HCT116 (cell line): ENCODE measurements around the gene RAB32. TPM values are rescaled to one million over a fixed set of nuclear protein-coding genes. Genes with fewer than 3 reads are reported as not detected.

Source experiments
- ATAC-seq: fragments of 200-7000 bp; cut with Tn5 transposase; 2 replicates; pipeline ENCODE4 v1.9.1; 2020; ENCODE audit warnings: mild to moderate bottlenecking, moderate library complexity
- BruUV-seq: library from RNA; stranded (reverse); fragments of 400-500 nt; replicated peaks from 2 replicates; lab custom pipeline; 2021; lab: Mats Ljungman, UMichigan
- CTCF ChIA-PET: fragments of 300-600 bp; sonication (Branson Sonifier 250); formaldehyde crosslinking; loops from one replicate; lab custom pipeline; 2021; ENCODE audit warnings: antibody characterized with exemption; lab: Charles Lee
- POLR2A ChIA-PET: fragments of 300-600, 350-600 bp; sonication (Branson Sonifier 250); formaldehyde crosslinking; loops from one replicate; lab custom pipeline; 2021; ENCODE audit warnings: antibody characterized with exemption; lab: Charles Lee
- RAD21 ChIA-PET, 2 experiments: fragments of 300-600 bp; sonication (Branson Sonifier 250); formaldehyde crosslinking; loops; one replicate each; lab custom pipeline; 2023; ENCODE audit warnings: low total read pairs in 2 of 2; ENCODE audit not compliant: uncharacterized antibody in 2 of 2, unreplicated experiment in 2 of 2, low non-redundant PET in 1 of 2; lab: Charles Lee
- DNase-seq: peaks from one replicate; pipeline ENCODE4 v3.0.0-alpha.2; 2010; ENCODE audit warnings: low read depth, low spot score
- H2AFZ ChIP-seq: fragments of 200-600 bp; shearing (Covaris generic), sonication (generic); 2 replicates; pipeline ENCODE4 v1.6.1; 2017; ENCODE audit warnings: low read depth, mixed run types, mixed read lengths, antibody characterized with exemption, low read length; ENCODE audit not compliant: poor library complexity, severe bottlenecking
- H3K27ac ChIP-seq: 2 replicates; pipeline ENCODE4 v1.5.1; 2012; ENCODE audit warnings: low read depth, low read length
- H3K27me3 ChIP-seq: fragments of 200-600 bp; sonication (generic); 2 replicates; pipeline ENCODE4 v1.6.1; 2016; ENCODE audit warnings: mixed run types, low read length, mixed read lengths; ENCODE audit not compliant: insufficient read depth
- H3K36me3 ChIP-seq, 2 experiments: fragments of 200-500 bp in 1 of 2; fragments of 200-600 bp in 1 of 2; sonication (Bioruptor generic) in 1 of 2; sonication (generic) in 1 of 2; 2 replicates each; pipeline versions ENCODE4 v1.5.1 to v1.6.1; 2014 to 2016; ENCODE audit warnings: low read length in 2 of 2, inconsistent platforms in 1 of 2, mixed read lengths in 1 of 2, mixed run types in 1 of 2; ENCODE audit not compliant: insufficient read depth in 2 of 2, control insufficient read depth in 1 of 2
- H3K4me1 ChIP-seq, 2 experiments: fragments of 200-600 bp in 1 of 2; sonication (generic) in 1 of 2; 2 replicates each; pipeline versions ENCODE4 v1.5.1 to v1.6.1; 2012 to 2017; ENCODE audit warnings: low read length in 2 of 2, inconsistent platforms in 1 of 2, mild to moderate bottlenecking in 1 of 2, mixed read lengths in 1 of 2, mixed run types in 1 of 2, moderate library complexity in 1 of 2; ENCODE audit not compliant: insufficient read depth in 2 of 2, control insufficient read depth in 1 of 2
- H3K4me2 ChIP-seq: fragments of 200-600 bp; sonication (generic); 2 replicates; pipeline ENCODE4 v1.6.1; 2017; ENCODE audit warnings: mixed run types, low read length, mixed read lengths
- H3K4me3 ChIP-seq, 2 experiments: fragments of 200-600 bp in 1 of 2; sonication (generic) in 1 of 2; replicated peaks in 1 of 2; 2 replicates each; pipeline ENCODE4 v1.5.1; 2011 to 2016; ENCODE audit warnings: low read length in 2 of 2, control low read depth in 1 of 2, low read depth in 1 of 2, mild to moderate bottlenecking in 1 of 2, mixed read lengths in 1 of 2, mixed run types in 1 of 2
- H3K79me2 ChIP-seq: fragments of 200-600 bp; sonication (generic); 2 replicates; pipeline ENCODE4 v1.6.1; 2017; ENCODE audit warnings: mild to moderate bottlenecking, mixed run types, low read length, moderate library complexity, mixed read lengths; ENCODE audit not compliant: insufficient read depth
- H3K9ac ChIP-seq: fragments of 200-600 bp; sonication (generic); 2 replicates; pipeline ENCODE4 v1.6.1; 2016; ENCODE audit warnings: low read length, mixed read lengths
- H3K9me2 ChIP-seq: fragments of 200-600 bp; sonication (generic), shearing (Covaris generic); 2 replicates; pipeline ENCODE4 v1.6.1; 2017; ENCODE audit warnings: mixed run types, mild to moderate bottlenecking, moderate library complexity; ENCODE audit not compliant: insufficient read depth
- H3K9me3 ChIP-seq, 2 experiments: fragments of 200-500 bp in 1 of 2; fragments of 200-600 bp in 1 of 2; sonication (Bioruptor generic) in 1 of 2; sonication (generic) in 1 of 2; 2 replicates each; pipeline ENCODE4 v1.6.1; 2014 to 2017; ENCODE audit warnings: low read length in 2 of 2, mixed read lengths in 2 of 2, inconsistent platforms in 1 of 2, low read depth in 1 of 2, mild to moderate bottlenecking in 1 of 2, mixed run types in 1 of 2, moderate library complexity in 1 of 2; ENCODE audit not compliant: control insufficient read depth in 1 of 2, insufficient read depth in 1 of 2
- H4K20me1 ChIP-seq: fragments of 200-600 bp; sonication (generic), shearing (Covaris generic); 2 replicates; pipeline ENCODE4 v1.6.1; 2017; ENCODE audit warnings: mixed run types, mild to moderate bottlenecking, moderate library complexity; ENCODE audit not compliant: insufficient read depth
- ATF3 ChIP-seq: IDR thresholded peaks from 2 replicates; pipeline ENCODE4 v1.6.1; 2012
- CBX3 ChIP-seq: IDR thresholded peaks from 2 replicates; pipeline ENCODE4 v1.6.1; 2012; ENCODE audit warnings: low read depth
- CTCF ChIP-seq, 3 experiments: fragments of 200-600 bp in 1 of 3; sonication (generic) in 1 of 3; IDR thresholded peaks in 2 of 3; conservative IDR thresholded peaks in 1 of 3; 2 replicates each; pipeline ENCODE4 v1.5.1; 2012 to 2017; ENCODE audit warnings: low read depth in 2 of 3, low read length in 2 of 3, antibody characterized with exemption in 1 of 3, borderline replicate concordance in 1 of 3, control low read depth in 1 of 3, mild to moderate bottlenecking in 1 of 3, mixed read lengths in 1 of 3, mixed run types in 1 of 3, moderate library complexity in 1 of 3; ENCODE audit not compliant: insufficient read depth in 1 of 3
- ELF1 ChIP-seq: IDR thresholded peaks from 2 replicates; pipeline ENCODE4 v1.6.1; 2012; ENCODE audit warnings: low read depth, borderline replicate concordance
- EZH2 ChIP-seq: fragments of 200-600 bp; sonication (generic); IDR thresholded peaks from 2 replicates; pipeline ENCODE4 v1.6.1; 2017; ENCODE audit warnings: antibody characterized with exemption, mixed run types
- FOSL1 ChIP-seq: IDR thresholded peaks from 2 replicates; pipeline ENCODE4 v1.6.1; 2012; ENCODE audit warnings: low read depth
- JUND ChIP-seq: IDR thresholded peaks from 2 replicates; pipeline ENCODE4 v1.6.1; 2012
- MAX ChIP-seq: IDR thresholded peaks from 2 replicates; pipeline ENCODE4 v1.6.1; 2012
- POLR2A ChIP-seq: IDR thresholded peaks from 2 replicates; pipeline ENCODE4 v1.7.0; 2011; ENCODE audit warnings: borderline replicate concordance; ENCODE audit not compliant: insufficient read depth, insufficient read length; ENCODE audit errors: extremely low read depth
- POLR2AphosphoS5 ChIP-seq: IDR thresholded peaks from 2 replicates; pipeline ENCODE4 v1.6.1; 2011; ENCODE audit warnings: mild to moderate bottlenecking, low read depth, low read length, moderate library complexity
- RAD21 ChIP-seq: IDR thresholded peaks from 2 replicates; pipeline ENCODE4 v1.6.1; 2012; ENCODE audit warnings: low read depth, mild to moderate bottlenecking
- REST ChIP-seq: IDR thresholded peaks from 2 replicates; pipeline ENCODE4 v1.6.1; 2012; ENCODE audit warnings: low read depth
- SIN3A ChIP-seq: IDR thresholded peaks from 2 replicates; pipeline ENCODE4 v1.6.1; 2012; ENCODE audit warnings: low read depth
- SP1 ChIP-seq: IDR thresholded peaks from 2 replicates; pipeline ENCODE4 v1.6.1; 2012; ENCODE audit warnings: low read depth
- SRF ChIP-seq: IDR thresholded peaks from 2 replicates; pipeline ENCODE4 v1.6.1; 2012; ENCODE audit warnings: low read depth
- TCF7L2 ChIP-seq: IDR thresholded peaks from 2 replicates; pipeline ENCODE4 v1.7.0; 2011; ENCODE audit warnings: borderline replicate concordance, inconsistent platforms; ENCODE audit not compliant: insufficient read depth, insufficient read length; ENCODE audit errors: extremely low read depth
- YY1 ChIP-seq: IDR thresholded peaks from 2 replicates; pipeline ENCODE4 v1.6.1; 2011; ENCODE audit warnings: low read length, low read depth, moderate library complexity, mild to moderate bottlenecking; ENCODE audit not compliant: insufficient replicate concordance; ENCODE audit errors: extremely low read depth
- ZBTB33 ChIP-seq: IDR thresholded peaks from 2 replicates; pipeline ENCODE4 v1.6.1; 2011; ENCODE audit warnings: mild to moderate bottlenecking, low read length, moderate library complexity; ENCODE audit not compliant: insufficient replicate concordance; ENCODE audit errors: extremely low read depth
- ZFX ChIP-seq: fragments of 450-650 bp; IDR thresholded peaks from 2 replicates; pipeline ENCODE4 v1.6.1; 2017
- ZNF274 ChIP-seq: fragments of 200-500 bp; sonication (Bioruptor generic); IDR thresholded peaks from 2 replicates; pipeline ENCODE4 v1.6.1; 2014; ENCODE audit warnings: mild to moderate bottlenecking, low read depth, low read length, inconsistent platforms
- intact Hi-C: fragments of 100-400 bp; cut with micrococcal nuclease; formaldehyde crosslinking; loops from 2 replicates; pipeline ENCODE4 v1.10.0; 2022
- total RNA-seq: library from RNA; stranded (reverse); gene quantifications from one replicate; pipeline ENCODE4 v1.2.1, GENCODE V29; 2021; ENCODE audit not compliant: unreplicated experiment

The RAB32 gene
- total RNA-seq, 1 experiment from 2014 or later = not detected

- DNase-seq (no peak), ATAC-seq (no peak)
- no TSS peak for BruUV-seq
- H3K4me2 ChIP-seq = no peak overlapping the region
- no peaks in the 10 kb centered on the region for H3K36me3 ChIP-seq
- H3K4me1 ChIP-seq = no peaks in the 10 kb centered on the region
- H3K9me2 ChIP-seq = no peaks in the 10 kb centered on the region
- intact Hi-C loops = no loop called here
- no peak overlapping the region for H2AFZ ChIP-seq
- H3K27ac ChIP-seq = no peak overlapping the region
- no peak overlapping the region for H3K4me3 ChIP-seq
- H3K79me2 ChIP-seq = no peaks in the 10 kb centered on the region
- CTCF ChIA-PET = no interaction called here
- H4K20me1 ChIP-seq = no peaks in the 10 kb centered on the region; the same call in 1 of the 2 replicates
- H3K9ac ChIP-seq = no peak overlapping the region
- POLR2A ChIA-PET = no interaction called here
- RAD21 ChIA-PET = no interaction called here
- H3K27me3 ChIP-seq = peaks cover 13% of the 10 kb centered on the region
- no peaks in the 10 kb centered on the region for H3K9me3 ChIP-seq
- TF ChIP-seq CTCF (IDR thresholded peaks at IDR 0.05 in 2 of 3, conservative IDR thresholded peaks at IDR 0.05 in 1 of 3; ENCODE audit: borderline replicate concordance in 1 of 3, insufficient read depth in 1 of 3, low read depth in 2 of 3, low read length in 2 of 3) = no peak
- TF ChIP-seq REST = no peak
- no peak for TF ChIP-seq SP1
- TF ChIP-seq TCF7L2 = no peak
- TF ChIP-seq FOSL1 = no peak
- TF ChIP-seq ZBTB33 = no peak
- no peak for TF ChIP-seq ZNF274
- TF ChIP-seq POLR2A = no peak
- no peak for TF ChIP-seq YY1
- no peak for TF ChIP-seq ATF3
- TF ChIP-seq ZFX = no peak
- no peak for TF ChIP-seq ELF1
- no peak for TF ChIP-seq SRF
- TF ChIP-seq POLR2AphosphoS5 = no peak
- TF ChIP-seq MAX = no peak
- TF ChIP-seq JUND = no peak
- no peak for TF ChIP-seq EZH2
- no peak for TF ChIP-seq CBX3
- TF ChIP-seq RAD21 = no peak
- TF ChIP-seq SIN3A = no peak
Measured at GRCh38 chr6:146548898-146549374, 5.3 kb downstream of the RAB32 start.
